GM20000 (cell line): ENCODE data around the gene PEX5.
"Not testable (repeated sequence)": the region's sequence is repeated elsewhere in the genome, so short reads cannot be mapped to it uniquely, and the experiment has no call there.

ENCODE experiments used
- DNase-seq: peaks from one replicate; pipeline ENCODE4 v3.0.0; 2012; ENCODE audit warnings: low spot score
- TF ChIP-seq, protein P1 (sequence below): IDR thresholded peaks from 2 replicates; pipeline ENCODE4 v1.5.1; 2012; ENCODE audit warnings: mild to moderate bottlenecking, control low read depth; ENCODE audit errors: extremely low read depth, missing control alignments

The PEX5 gene

DNA sequence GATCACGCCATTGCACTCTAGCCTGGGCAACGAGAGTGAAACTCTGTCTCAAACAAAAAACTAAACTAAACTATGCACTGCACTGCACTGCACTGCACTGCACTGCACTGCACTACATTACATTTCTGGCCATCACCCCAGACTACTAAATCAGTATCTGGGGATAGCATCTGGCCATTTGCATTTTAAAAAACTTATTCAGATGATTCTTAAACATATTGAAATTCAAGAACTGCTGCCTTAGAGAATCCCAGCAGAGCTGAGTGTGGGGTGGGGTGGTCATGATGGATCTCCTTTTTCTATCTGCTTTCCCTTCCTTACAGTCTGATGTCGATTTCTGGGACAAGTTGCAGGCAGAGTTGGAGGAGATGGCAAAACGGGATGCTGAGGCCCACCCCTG is 13.6 kb downstream of the PEX5 start:
- TF ChIP-seq, protein P1, sequence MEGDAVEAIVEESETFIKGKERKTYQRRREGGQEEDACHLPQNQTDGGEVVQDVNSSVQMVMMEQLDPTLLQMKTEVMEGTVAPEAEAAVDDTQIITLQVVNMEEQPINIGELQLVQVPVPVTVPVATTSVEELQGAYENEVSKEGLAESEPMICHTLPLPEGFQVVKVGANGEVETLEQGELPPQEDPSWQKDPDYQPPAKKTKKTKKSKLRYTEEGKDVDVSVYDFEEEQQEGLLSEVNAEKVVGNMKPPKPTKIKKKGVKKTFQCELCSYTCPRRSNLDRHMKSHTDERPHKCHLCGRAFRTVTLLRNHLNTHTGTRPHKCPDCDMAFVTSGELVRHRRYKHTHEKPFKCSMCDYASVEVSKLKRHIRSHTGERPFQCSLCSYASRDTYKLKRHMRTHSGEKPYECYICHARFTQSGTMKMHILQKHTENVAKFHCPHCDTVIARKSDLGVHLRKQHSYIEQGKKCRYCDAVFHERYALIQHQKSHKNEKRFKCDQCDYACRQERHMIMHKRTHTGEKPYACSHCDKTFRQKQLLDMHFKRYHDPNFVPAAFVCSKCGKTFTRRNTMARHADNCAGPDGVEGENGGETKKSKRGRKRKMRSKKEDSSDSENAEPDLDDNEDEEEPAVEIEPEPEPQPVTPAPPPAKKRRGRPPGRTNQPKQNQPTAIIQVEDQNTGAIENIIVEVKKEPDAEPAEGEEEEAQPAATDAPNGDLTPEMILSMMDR: no peak
- no peak for DNase-seq

DNA sequence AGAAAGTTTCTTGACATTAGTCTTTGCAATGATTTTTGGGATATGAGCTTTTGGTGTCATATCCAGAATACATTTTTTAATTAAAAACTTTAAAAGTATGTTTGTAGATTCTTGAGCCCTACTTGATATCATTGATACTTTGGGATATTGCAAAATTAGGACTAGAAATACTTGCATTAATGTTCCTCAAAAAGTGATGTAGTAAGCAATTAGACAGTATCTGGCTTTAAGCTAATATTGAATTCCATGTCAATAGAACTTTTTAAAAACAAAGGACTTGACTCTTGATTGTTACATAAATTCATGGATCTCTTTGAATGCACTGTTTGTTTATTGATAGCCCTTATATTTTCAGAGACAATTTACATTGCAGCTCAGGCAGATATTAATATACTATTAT is 15.6 kb downstream of the PEX5 start:
- DNase-seq: no peak
- TF ChIP-seq, protein P1: no peak

DNA sequence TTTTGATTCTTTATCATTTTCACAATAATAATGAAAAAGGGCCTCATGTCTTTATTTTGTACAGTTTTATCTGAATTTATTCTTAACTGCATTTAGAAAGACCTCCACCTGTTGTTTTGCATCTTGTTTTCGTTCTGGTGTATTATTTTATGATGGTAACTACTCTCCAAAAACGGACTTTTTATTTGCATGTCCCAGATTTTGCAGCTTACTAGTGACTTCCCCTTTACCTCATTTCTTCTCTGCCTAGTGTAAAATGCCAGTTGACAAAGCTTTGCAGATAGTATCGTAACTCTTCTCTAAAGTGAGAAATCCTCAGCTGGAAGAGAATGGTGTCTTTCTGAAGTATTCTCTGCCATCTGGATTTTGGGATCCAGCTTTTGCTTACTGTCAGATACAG is 17.2 kb downstream of the PEX5 start:
- TF ChIP-seq, protein P1: no peak
- no peak for DNase-seq

DNA sequence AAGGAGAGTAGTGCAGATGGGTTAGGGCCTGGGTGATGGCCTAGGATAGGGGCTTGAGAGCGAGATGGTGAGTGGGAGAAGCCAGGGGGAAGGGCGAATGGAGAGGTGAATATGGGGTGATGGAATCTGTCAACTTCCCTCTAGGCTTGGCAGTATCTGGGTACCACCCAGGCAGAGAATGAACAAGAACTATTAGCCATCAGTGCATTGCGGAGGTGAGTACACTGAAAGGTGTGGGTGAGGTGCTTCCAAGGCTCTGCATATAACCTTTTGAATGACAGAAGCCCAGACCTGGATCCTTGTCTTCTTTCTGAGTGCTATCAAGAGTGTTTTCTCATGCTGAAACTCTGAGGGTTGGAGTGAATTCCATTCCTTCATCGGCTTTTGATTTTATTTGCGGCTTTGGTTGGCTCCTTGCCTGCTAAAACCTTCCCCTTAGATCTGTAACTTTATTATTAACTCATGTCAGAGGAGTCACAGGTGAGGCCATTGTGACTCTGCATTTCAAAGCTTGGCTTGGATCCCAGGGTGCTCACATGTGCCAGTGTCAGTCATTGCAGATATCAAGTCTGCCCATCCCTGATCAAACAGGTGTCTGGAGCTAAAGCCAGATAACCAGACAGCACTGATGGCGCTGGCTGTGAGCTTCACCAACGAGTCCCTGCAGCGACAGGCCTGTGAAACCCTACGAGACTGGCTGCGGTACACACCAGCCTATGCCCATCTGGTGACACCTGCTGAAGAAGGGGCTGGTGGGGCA is 18.6 kb downstream of the PEX5 start:
- TF ChIP-seq, protein P1: no peak
- no peak for DNase-seq

DNA sequence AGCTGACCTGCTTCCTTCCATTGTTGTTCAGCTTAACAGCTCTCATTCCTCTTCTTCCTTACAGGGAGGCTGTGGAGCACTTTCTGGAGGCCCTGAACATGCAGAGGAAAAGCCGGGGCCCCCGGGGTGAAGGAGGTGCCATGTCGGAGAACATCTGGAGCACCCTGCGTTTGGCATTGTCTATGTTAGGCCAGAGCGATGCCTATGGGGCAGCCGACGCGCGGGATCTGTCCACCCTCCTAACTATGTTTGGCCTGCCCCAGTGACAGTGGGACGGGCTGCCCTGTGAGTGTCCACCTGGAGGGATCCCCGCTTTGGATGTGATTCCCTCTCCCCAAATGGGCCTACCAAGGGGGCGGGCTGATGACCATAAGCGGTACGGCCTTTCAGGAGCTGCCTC is 20.5 kb downstream of the PEX5 start:
- TF ChIP-seq, protein P1: no peak
- DNase-seq: no peak

DNA sequence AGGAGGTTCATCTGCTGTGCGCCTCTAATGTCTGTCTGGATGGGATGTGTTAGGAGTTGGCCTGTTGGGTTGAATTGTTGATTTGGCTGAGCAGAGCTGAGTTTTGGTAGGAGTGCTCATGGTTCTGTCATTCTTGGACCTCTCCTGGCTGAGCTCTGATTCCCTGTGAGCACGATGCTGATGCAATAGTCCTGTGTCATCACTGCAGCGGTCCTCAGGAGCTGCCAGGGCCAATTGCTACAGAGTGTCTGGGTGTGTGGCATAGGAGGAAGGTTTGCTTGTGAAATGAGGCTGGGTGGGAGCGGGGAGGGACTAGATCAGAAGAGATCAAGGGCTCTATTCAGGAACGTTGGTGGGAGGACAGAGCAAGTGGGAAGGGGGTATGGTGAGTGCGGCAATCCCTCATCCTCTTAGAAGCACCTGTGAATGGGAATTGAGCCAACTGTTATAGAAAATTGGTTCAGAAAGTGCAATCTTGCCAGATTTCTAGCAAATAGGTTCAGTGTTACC is 21.2 kb downstream of the PEX5 start:
- DNase-seq: no peak
- TF ChIP-seq, protein P1: no peak

DNA sequence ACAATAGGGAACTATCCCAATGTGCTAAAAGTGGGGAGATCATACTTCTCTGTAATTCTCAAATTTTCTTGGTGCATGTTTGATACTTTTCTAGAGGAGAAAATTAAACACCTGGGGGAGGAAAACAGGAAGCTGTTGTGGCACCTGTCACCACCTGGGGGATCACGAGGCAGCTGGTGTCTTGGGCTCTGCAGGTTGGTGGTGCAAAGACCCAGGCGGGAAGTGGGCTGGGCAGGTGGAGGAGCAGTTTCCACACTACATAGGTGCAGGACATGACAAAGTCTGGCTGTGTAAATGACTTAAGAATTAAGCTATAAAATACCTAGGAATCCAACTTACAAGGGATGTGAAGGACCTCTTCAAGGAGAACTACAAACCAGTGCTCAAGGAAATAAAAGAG is 23.2 kb downstream of the PEX5 start:
- TF ChIP-seq, protein P1: no peak
- no peak for DNase-seq

DNA sequence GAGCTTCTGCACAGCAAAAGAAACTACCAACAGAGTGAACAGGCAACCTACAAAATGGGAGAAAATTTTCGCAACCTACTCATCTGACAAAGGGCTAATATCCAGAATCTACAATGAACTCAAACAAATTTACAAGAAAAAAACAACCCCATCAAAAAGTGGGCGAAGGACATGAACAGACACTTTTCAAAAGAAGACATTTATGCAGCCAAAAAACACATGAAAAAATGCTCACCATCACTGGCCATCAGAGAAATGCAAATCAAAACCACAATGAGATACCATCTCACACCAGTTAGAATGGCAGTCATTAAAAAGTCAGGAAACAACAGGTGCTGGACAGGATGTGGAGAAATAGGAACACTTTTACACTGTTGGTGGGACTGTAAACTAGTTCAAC is 24.3 kb downstream of the PEX5 start:
- not testable (repeated sequence) for DNase-seq
